ENCODE data around the gene KRT16. TPM values are rescaled to one million over a fixed set of nuclear protein-coding genes. Genes with fewer than 3 reads are reported as not detected.

The KRT16 gene
- total and polyA plus RNA-seq, 10 of the 15 experiments (the other 5 are each of a cell fraction or from before 2014, with no cell fraction given), result 0.07 TPM; not detected in 9

DNA sequence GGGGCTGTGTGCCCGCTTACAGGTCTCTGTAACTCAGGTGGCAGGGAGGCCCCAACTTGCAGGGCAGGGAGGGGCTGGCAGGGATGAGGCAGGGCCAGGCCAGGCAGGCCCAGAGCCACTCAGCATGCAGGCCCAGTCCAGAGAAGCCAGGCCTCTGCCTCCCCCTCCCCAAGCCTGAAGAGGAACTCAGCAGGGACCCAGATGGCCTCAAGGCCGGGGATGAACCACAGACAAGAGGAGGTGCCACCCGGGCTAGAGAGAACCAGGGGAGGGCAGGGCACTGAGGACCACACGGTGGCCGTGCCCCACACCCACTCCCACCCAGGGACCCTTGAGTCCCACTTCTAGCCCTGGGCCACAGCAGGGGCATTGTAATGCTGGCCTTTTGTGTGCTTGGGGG is 46.3 kb upstream of the KRT16 start (continued):
- no peak for TF ChIP-seq JUND (IDR thresholded peaks at IDR 0.05; ENCODE audit: low read depth, low read length)
- TF ChIP-seq, protein P1, sequence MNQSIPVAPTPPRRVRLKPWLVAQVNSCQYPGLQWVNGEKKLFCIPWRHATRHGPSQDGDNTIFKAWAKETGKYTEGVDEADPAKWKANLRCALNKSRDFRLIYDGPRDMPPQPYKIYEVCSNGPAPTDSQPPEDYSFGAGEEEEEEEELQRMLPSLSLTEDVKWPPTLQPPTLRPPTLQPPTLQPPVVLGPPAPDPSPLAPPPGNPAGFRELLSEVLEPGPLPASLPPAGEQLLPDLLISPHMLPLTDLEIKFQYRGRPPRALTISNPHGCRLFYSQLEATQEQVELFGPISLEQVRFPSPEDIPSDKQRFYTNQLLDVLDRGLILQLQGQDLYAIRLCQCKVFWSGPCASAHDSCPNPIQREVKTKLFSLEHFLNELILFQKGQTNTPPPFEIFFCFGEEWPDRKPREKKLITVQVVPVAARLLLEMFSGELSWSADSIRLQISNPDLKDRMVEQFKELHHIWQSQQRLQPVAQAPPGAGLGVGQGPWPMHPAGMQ (IDR thresholded peaks at IDR 0.05; ENCODE audit: borderline replicate concordance), result no peak
- TF ChIP-seq, protein P2, sequence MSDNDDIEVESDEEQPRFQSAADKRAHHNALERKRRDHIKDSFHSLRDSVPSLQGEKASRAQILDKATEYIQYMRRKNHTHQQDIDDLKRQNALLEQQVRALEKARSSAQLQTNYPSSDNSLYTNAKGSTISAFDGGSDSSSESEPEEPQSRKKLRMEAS (IDR thresholded peaks at IDR 0.05; ENCODE audit: low read depth, low read length), result no peak
- no peak for TF ChIP-seq CREM (IDR thresholded peaks at IDR 0.05; ENCODE audit: low read depth)
- TF ChIP-seq NFIC (IDR thresholded peaks at IDR 0.05; ENCODE audit: low read depth, low read length), result no peak
- TF ChIP-seq, protein P3, sequence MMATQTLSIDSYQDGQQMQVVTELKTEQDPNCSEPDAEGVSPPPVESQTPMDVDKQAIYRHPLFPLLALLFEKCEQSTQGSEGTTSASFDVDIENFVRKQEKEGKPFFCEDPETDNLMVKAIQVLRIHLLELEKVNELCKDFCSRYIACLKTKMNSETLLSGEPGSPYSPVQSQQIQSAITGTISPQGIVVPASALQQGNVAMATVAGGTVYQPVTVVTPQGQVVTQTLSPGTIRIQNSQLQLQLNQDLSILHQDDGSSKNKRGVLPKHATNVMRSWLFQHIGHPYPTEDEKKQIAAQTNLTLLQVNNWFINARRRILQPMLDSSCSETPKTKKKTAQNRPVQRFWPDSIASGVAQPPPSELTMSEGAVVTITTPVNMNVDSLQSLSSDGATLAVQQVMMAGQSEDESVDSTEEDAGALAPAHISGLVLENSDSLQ (IDR thresholded peaks at IDR 0.05), result no peak

DNA sequence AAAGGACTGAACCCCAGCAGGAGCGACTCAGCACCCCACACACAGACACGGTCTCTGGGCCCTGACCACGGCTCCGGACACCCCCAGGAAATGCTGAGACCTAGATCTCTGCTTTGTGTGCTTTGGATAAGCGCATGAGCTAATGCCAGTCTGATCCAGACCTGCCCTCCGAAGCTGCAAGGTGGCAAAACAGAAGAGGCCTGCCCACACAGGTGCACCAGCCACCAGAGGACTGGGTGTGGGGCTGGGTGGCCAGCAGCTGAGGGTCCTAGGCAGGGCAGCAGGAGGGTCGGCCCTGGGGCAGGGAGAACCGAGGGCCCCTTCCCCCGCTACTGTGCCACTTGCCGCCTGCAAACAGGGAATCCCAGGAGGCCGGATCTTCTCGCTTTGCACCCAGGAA is 45.4 kb upstream of the KRT16 start:
- Histone ChIP-seq H3K9ac (ENCODE audit: control insufficient read depth, insufficient read depth, low read length) (no peak overlapping the region), H3K9me3 (replicated peaks; ENCODE audit: control insufficient read depth, insufficient read depth, low read length) (no peaks in the 10 kb centered on the region), H3K4me1 (ENCODE audit: control insufficient read depth, insufficient read depth, low read length) (no peaks in the 10 kb centered on the region; the same call in 1 of the 2 replicates), H3K36me3 (ENCODE audit: control insufficient read depth in 2 of 2, insufficient read depth in 2 of 2, low read length in 1 of 2) (no peaks in the 10 kb centered on the region), H3K79me2 (ENCODE audit: control insufficient read depth, insufficient read depth, low read length) (no peaks in the 10 kb centered on the region), H3K27me3 (replicated peaks in 1 of 2; ENCODE audit: control insufficient read depth in 2 of 2, insufficient read depth in 2 of 2, low read length in 1 of 2) (no peaks in the 10 kb centered on the region; a peak in 1 of 4 replicates), H3K27ac (ENCODE audit: control insufficient read depth, insufficient read depth) (no peak overlapping the region), H3K4me3 (no peak overlapping the region), H3K4me2 (ENCODE audit: control insufficient read depth, insufficient read depth) (no peak overlapping the region), H2AFZ (ENCODE audit: control insufficient read depth, low read depth, low read length) (no peak overlapping the region), H4K20me1 (ENCODE audit: control insufficient read depth, insufficient read depth) (no peaks in the 10 kb centered on the region)
- BruUV-seq (replicated peaks), result no TSS peak
- POLR2A ChIA-PET, result interaction anchor here (0.6 kb wide), 1 partner anchor 18 kb away, joined by 5 read pairs; no protein-coding TSS in a partner anchor
- in situ Hi-C loops (cut with MboI) (no loop called here), intact Hi-C loops (cut with micrococcal nuclease; ENCODE audit: unreplicated experiment) (no loop called here)
- no peak for TF ChIP-seq ESRRA (IDR thresholded peaks at IDR 0.05; ENCODE audit: low read length)
- TF ChIP-seq CBX3 (IDR thresholded peaks at IDR 0.05; ENCODE audit: borderline replicate concordance, low read depth), result no peak
- no peak for TF ChIP-seq ZZZ3 (IDR thresholded peaks at IDR 0.05; ENCODE audit: control insufficient read depth, insufficient read length, low read depth)
- no peak for TF ChIP-seq CBX5 (IDR thresholded peaks at IDR 0.05; ENCODE audit: low read depth)
- no peak for TF ChIP-seq EED (IDR thresholded peaks at IDR 0.05; ENCODE audit: low read depth)
- no peak for TF ChIP-seq RCOR1 (conservative IDR thresholded peaks at IDR 0.05; ENCODE audit: low read depth, low read length)
- TF ChIP-seq NR2C2 (IDR thresholded peaks at IDR 0.05; ENCODE audit: borderline replicate concordance, control insufficient read depth, insufficient read length, low read depth), result no peak
- TF ChIP-seq CHD1 (IDR thresholded peaks at IDR 0.05; ENCODE audit: low read depth, low read length), result no peak
- no peak for TF ChIP-seq RB1 (IDR thresholded peaks at IDR 0.05; ENCODE audit: borderline replicate concordance)
- TF ChIP-seq IKZF2 (IDR thresholded peaks at IDR 0.05), result no peak
- TF ChIP-seq TARDBP (IDR thresholded peaks at IDR 0.05; ENCODE audit: borderline replicate concordance), result no peak
- TF ChIP-seq SMAD1 (IDR thresholded peaks at IDR 0.05; ENCODE audit: low read depth, partially characterized antibody), result no peak
- TF ChIP-seq SP1 (IDR thresholded peaks at IDR 0.05; ENCODE audit: low read depth, low read length), result no peak
- no peak for TF ChIP-seq BHLHE40 (IDR thresholded peaks at IDR 0.05; ENCODE audit: borderline replicate concordance in 1 of 2, low read depth in 2 of 2, low read length in 1 of 2)
- TF ChIP-seq POLR2AphosphoS5 (IDR thresholded peaks at IDR 0.05; ENCODE audit: low read length), result no peak
- no peak for TF ChIP-seq POLR2AphosphoS2 (IDR thresholded peaks at IDR 0.05; ENCODE audit: low read depth, low read length)
- no peak for TF ChIP-seq STAT3 (IDR thresholded peaks at IDR 0.05; ENCODE audit: low read depth, low read length)
- CTCF ChIA-PET, result interaction anchor here (0.9 to 12.0 kb wide), 3 partner anchors 8 to 12 kb away, joined by 3 to 420 read pairs (median 4); no protein-coding TSS in a partner anchor
- DNase-seq (ENCODE audit: low read depth, low spot score), result no peak
- SMC1A ChIA-PET (ENCODE audit: uncharacterized antibody, unreplicated experiment), result interaction anchor here (0.9 kb wide), 1 partner anchor 8 kb away, joined by 3 read pairs; no protein-coding TSS in a partner anchor
- ATAC-seq, result no peak
- FAIRE-seq, result no peak
- RAD21 ChIA-PET (ENCODE audit: unreplicated experiment), result no interaction called here
- WGBS (ENCODE audit: insufficient coverage, insufficient replicate concordance, low lambda C conversion rate, missing lambda C conversion rate), result 45% methylated on average over 12 of the region's 12 CpGs
